Endothelial cell of umbilical vein (primary cell): ENCODE results near the gene LRFN2. TPM values are rescaled to one million over a fixed set of nuclear protein-coding genes. Genes with fewer than 3 reads are reported as not detected.

Experiments
- BruUV-seq: library from RNA; stranded (reverse); fragments of 400-500 nt; replicated peaks from 2 replicates; lab custom pipeline; 2021; lab: Mats Ljungman, UMichigan
- CTCF ChIA-PET: fragments of 300-600, 350-600 bp; sonication (Branson Sonifier 250); formaldehyde crosslinking; loops from one replicate; lab custom pipeline; 2021; ENCODE audit warnings: antibody characterized with exemption, inconsistent platforms; lab: Charles Lee
- POLR2A ChIA-PET: fragments of 300-600, 350-600 bp; sonication (Branson Sonifier 250); formaldehyde crosslinking; loops from one replicate; lab custom pipeline; 2021; ENCODE audit warnings: antibody characterized with exemption, inconsistent platforms; lab: Charles Lee
- DNase-seq: peaks from one replicate; pipeline ENCODE4 v3.0.0-alpha.2; 2011; ENCODE audit warnings: low read depth, low spot score
- FAIRE-seq: peaks from 2 replicates; lab custom pipeline; 2011; peaks lifted over from hg19 to GRCh38; lab: Jason Lieb, UNC
- H2AFZ ChIP-seq: 2 replicates; pipeline ENCODE4 v1.6.0; 2012; ENCODE audit warnings: low read depth, low read length, control low read depth, inconsistent platforms
- H3K27ac ChIP-seq: 2 replicates; pipeline ENCODE4 v1.5.1; 2011; ENCODE audit warnings: low read depth, mild to moderate bottlenecking, control low read depth, low read length, moderate library complexity; ENCODE audit not compliant: insufficient read depth
- H3K27me3 ChIP-seq, 2 experiments: 2 replicates each; pipeline versions ENCODE4 v1.6.0 to v1.6.1; 2011; ENCODE audit warnings: low read length in 2 of 2, mixed read lengths in 1 of 2; ENCODE audit not compliant: control insufficient read depth in 2 of 2, insufficient read depth in 2 of 2
- H3K36me3 ChIP-seq, 2 experiments: 2 replicates in 1 of 2; 3 replicates in 1 of 2; pipeline ENCODE4 v1.5.1; 2011; ENCODE audit warnings: low read length in 2 of 2, mild to moderate bottlenecking in 1 of 2, moderate library complexity in 1 of 2; ENCODE audit not compliant: control insufficient read depth in 2 of 2, insufficient read depth in 2 of 2; ENCODE audit errors: extremely low read depth in 1 of 2
- H3K4me1 ChIP-seq: 3 replicates; pipeline ENCODE4 v1.5.1; 2011; ENCODE audit warnings: mild to moderate bottlenecking, low read length; ENCODE audit not compliant: control insufficient read depth, insufficient read depth; ENCODE audit errors: extremely low read depth
- H3K4me2 ChIP-seq: 2 replicates; pipeline ENCODE4 v1.6.1; 2011; ENCODE audit warnings: low read length, control low read depth, mixed read lengths; ENCODE audit not compliant: insufficient read depth
- H3K4me3 ChIP-seq, 3 experiments: fragments of 200-600 bp in 1 of 3; sonication (generic), shearing (Covaris generic) in 1 of 3; replicated peaks in 1 of 3; 2 replicates each; pipeline ENCODE4 v1.5.1; 2011 to 2016; ENCODE audit warnings: control low read depth in 3 of 3, low read length in 3 of 3, mild to moderate bottlenecking in 2 of 3, inconsistent platforms in 1 of 3, low read depth in 1 of 3, moderate library complexity in 1 of 3; ENCODE audit not compliant: insufficient read depth in 1 of 3
- H3K79me2 ChIP-seq: 2 replicates; pipeline ENCODE4 v1.6.0; 2012; ENCODE audit warnings: low read length, inconsistent platforms; ENCODE audit not compliant: control insufficient read depth, insufficient read depth
- H3K9ac ChIP-seq: replicated peaks from 2 replicates; pipeline ENCODE3; 2011; ENCODE audit warnings: low read length, control low read depth; ENCODE audit not compliant: insufficient read depth; ENCODE audit errors: extremely low read depth
- H3K9me1 ChIP-seq: replicated peaks from 3 replicates; pipeline ENCODE4 v1.6.0; 2011; ENCODE audit warnings: mild to moderate bottlenecking, low read length; ENCODE audit not compliant: control insufficient read depth, insufficient read depth; ENCODE audit errors: extremely low read depth
- H3K9me3 ChIP-seq: replicated peaks from 2 replicates; pipeline ENCODE4 v1.5.1; 2012; ENCODE audit warnings: low read length, inconsistent platforms; ENCODE audit not compliant: control insufficient read depth, insufficient read depth
- H4K20me1 ChIP-seq: replicated peaks from 2 replicates; pipeline ENCODE3; 2011; ENCODE audit warnings: mild to moderate bottlenecking, low read length; ENCODE audit not compliant: control insufficient read depth, insufficient read depth; ENCODE audit errors: extremely low read depth
- CTCF ChIP-seq, 2 donors: IDR thresholded peaks; 1 replicate in 1 of 2; 2 replicates in 1 of 2; pipeline ENCODE4 v1.5.1; 2011; ENCODE audit warnings: low read length in 2 of 2, mild to moderate bottlenecking in 2 of 2, moderate library complexity in 2 of 2, control low read depth in 1 of 2, inconsistent platforms in 1 of 2, low read depth in 1 of 2; ENCODE audit not compliant: insufficient read depth in 1 of 2; ENCODE audit errors: extremely low read depth in 1 of 2
- EZH2 ChIP-seq: IDR thresholded peaks from 2 replicates; pipeline ENCODE4 v1.6.1; 2012; ENCODE audit warnings: borderline replicate concordance, low read depth, mild to moderate bottlenecking, moderate library complexity, low read length, inconsistent platforms; ENCODE audit not compliant: severe bottlenecking
- FOS ChIP-seq: IDR thresholded peaks from 2 replicates; pipeline ENCODE4 v1.6.1; 2011; ENCODE audit warnings: mild to moderate bottlenecking, low read length, moderate library complexity, borderline replicate concordance; ENCODE audit not compliant: insufficient read depth
- GATA2 ChIP-seq: IDR thresholded peaks from 2 replicates; pipeline ENCODE4 v1.7.0; 2011; ENCODE audit warnings: low read depth, mild to moderate bottlenecking, moderate library complexity, mixed read lengths, low read length; ENCODE audit not compliant: insufficient read length, insufficient read depth
- JUN ChIP-seq: IDR thresholded peaks from 2 replicates; pipeline ENCODE4 v1.6.1; 2011; ENCODE audit warnings: borderline replicate concordance, low read depth; ENCODE audit not compliant: insufficient read length, insufficient read depth
- MAX ChIP-seq: IDR thresholded peaks from 2 replicates; pipeline ENCODE4 v1.6.1; 2011; ENCODE audit not compliant: insufficient read depth, insufficient read length
- MYC ChIP-seq: IDR thresholded peaks from one replicate; pipeline ENCODE4 v1.6.1; 2011; ENCODE audit warnings: mild to moderate bottlenecking, low read depth, low read length
- POLR2A ChIP-seq: IDR thresholded peaks from 2 replicates; pipeline ENCODE4 v1.6.1; 2012; ENCODE audit warnings: low read depth, mild to moderate bottlenecking, control low read depth, low read length
- POLR2AphosphoS5 ChIP-seq: IDR thresholded peaks from 2 replicates; pipeline ENCODE4 v1.6.1; 2012; ENCODE audit warnings: low read depth, mild to moderate bottlenecking, control low read depth, low read length, moderate library complexity; ENCODE audit not compliant: insufficient read depth
- dilution Hi-C: fragments of 300-500 bp; cut with MboI; formaldehyde crosslinking; loops from one replicate; pipeline ENCODE4 v1.15.0; 2019; ENCODE audit warnings: low sequenced_read_pairs; ENCODE audit not compliant: extremely low pct_ligation_motif_present
- intact Hi-C: fragments of 100-400 bp; cut with micrococcal nuclease; formaldehyde crosslinking; loops from one replicate; pipeline ENCODE4 v1.10.0; 2022
- polyA plus RNA-seq, 4 experiments: library from polyadenylated mRNA; depleted of rRNA in 3 of 4; stranded (reverse) in 3 of 4; unstranded in 1 of 4; fragments of >200 nt; gene quantifications; 2 replicates each; pipeline versions ENCODE4 v1.2.1 to v1.2.3, GENCODE V29; 2011 to 2012; ENCODE audit warnings: missing spikeins in 1 of 4
- total RNA-seq: library from RNA; stranded (reverse); gene quantifications from 2 replicates; pipeline ENCODE4 v1.2.3, GENCODE V29; 2021

Gene LRFN2
- total and polyA plus RNA-seq, 2 donors (not counting 3 experiments of a cell fraction or from before 2014, with no cell fraction given) = not detected

DNA sequence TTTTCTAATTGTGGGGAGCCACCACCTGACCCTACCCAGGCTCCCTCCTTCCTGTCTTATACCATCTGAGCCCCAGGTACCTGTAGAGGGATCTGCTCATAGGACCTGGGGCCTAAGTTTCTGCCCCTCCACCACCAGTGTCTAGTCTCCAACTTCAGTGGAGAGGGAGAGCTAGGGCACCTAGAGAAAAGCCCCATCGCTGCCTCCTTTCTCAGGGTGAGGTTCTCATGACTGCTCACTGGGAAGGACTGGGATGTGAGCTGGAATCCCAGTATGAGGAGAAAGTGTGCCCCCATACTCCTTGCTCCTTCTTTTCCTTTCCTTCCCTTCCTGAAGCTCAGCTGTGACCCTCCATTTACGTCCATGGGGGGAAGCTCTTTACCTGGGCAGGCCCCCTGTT, 231.6 kb downstream of the LRFN2 start:
- DNase-seq = no peak
- H3K36me3 ChIP-seq = no peaks in the 10 kb centered on the region
- no peak for TF ChIP-seq FOS
- no peak for TF ChIP-seq MAX
- TF ChIP-seq POLR2AphosphoS5 = no peak
- TF ChIP-seq EZH2 = no peak
- TF ChIP-seq CTCF (IDR thresholded peaks at IDR 0.05; ENCODE audit: extremely low read depth in 1 of 2, insufficient read depth in 1 of 2, low read depth in 1 of 2, low read length in 2 of 2) = no peak
- TF ChIP-seq JUN = no peak
- TF ChIP-seq POLR2A = no peak
- no peak for TF ChIP-seq MYC
- no peak for TF ChIP-seq GATA2
- intact Hi-C loops (no loop called here), dilution Hi-C loops (no loop called here)
- H3K9ac ChIP-seq = no peak overlapping the region
- no peaks in the 10 kb centered on the region for H3K27me3 ChIP-seq
- H3K4me3 ChIP-seq = no peak overlapping the region
- H3K9me1 ChIP-seq = no peaks in the 10 kb centered on the region
- H4K20me1 ChIP-seq = no peaks in the 10 kb centered on the region
- H3K4me2 ChIP-seq = no peak overlapping the region
- ChIA-PET CTCF (no interaction called here), POLR2A (no interaction called here)
- no TSS peak for BruUV-seq
- H2AFZ ChIP-seq = no peak overlapping the region
- no peak for FAIRE-seq
- no peak overlapping the region for H3K27ac ChIP-seq
- H3K79me2 ChIP-seq = no peaks in the 10 kb centered on the region
- H3K9me3 ChIP-seq = no peaks in the 10 kb centered on the region
- no peaks in the 10 kb centered on the region for H3K4me1 ChIP-seq
